Lung microvascular endothelial cell (primary cell): ENCODE data around the gene MLXIP. TPM values are rescaled to one million over a fixed set of nuclear protein-coding genes. Genes with fewer than 3 reads are reported as not detected.
A peak's percentile ranks its signal among the peaks of the same experiment; 100 is the strongest.

Source experiments
- DNase-seq, 2 donors: peaks; one replicate each; pipeline versions ENCODE4 v3.0.0 to v3.0.0-alpha.2; 2010; ENCODE audit warnings: low read depth in 2 of 2
- total RNA-seq: library from RNA; depleted of rRNA; stranded (reverse); fragments of >200 nt; gene quantifications from 2 replicates; pipeline ENCODE4 v1.2.1, GENCODE V29; 2014

Gene MLXIP
- total RNA-seq, 1 donor from 2014 or later = 20.0 TPM

DNA sequence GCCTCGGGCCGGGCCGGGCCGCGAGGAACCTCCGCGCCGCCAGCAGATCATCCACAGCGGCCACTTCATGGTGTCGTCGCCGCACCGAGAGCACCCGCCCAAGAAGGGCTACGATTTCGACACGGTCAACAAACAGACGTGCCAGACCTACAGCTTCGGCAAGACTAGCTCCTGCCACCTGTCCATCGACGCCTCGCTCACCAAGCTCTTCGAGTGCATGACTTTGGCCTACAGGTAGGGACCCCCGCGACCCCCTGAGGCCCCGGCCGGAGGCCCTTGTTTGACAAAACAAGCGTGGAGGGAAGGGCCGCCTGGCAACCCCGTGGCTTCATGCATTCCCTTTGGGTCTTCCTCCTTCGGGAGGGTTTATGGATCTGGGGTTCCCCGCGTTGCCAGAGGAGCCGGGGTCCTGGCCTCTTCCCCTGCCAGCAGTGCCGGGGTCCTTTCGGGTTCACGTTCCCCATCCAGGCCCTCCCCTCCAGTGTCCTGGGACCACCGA is 526 bp downstream of the MLXIP start:
- DNase-seq = peak; percentile 38 to 41

DNA sequence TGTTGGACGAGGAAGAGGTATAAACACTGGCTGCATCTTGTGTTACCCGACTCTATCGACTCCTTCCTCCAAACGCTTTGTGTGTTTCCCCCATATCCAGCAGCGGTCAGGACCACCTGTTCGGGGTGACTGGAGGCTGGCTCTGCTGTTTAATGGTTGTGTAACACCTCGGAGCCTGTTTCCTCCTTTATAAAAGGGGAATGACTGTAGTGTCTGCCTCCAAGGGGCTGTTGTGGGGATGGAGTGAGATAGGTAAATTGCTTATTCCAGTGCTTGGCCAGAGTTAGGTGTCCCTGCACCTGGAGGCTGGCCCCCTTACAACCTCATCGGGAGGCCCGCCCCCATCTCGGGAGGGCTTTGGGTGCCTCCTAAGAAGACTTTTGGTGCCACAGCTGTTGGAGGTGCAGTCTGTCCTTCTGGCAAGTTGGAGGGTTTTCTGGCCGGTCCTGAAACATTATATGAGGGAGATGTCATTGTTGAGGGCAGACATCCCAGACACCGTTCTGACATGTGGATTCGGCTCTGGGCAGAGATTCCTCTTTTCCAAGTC is 1.1 kb downstream of the MLXIP start:
- peak in 1 of 2 donors; percentile 30 for DNase-seq

DNA sequence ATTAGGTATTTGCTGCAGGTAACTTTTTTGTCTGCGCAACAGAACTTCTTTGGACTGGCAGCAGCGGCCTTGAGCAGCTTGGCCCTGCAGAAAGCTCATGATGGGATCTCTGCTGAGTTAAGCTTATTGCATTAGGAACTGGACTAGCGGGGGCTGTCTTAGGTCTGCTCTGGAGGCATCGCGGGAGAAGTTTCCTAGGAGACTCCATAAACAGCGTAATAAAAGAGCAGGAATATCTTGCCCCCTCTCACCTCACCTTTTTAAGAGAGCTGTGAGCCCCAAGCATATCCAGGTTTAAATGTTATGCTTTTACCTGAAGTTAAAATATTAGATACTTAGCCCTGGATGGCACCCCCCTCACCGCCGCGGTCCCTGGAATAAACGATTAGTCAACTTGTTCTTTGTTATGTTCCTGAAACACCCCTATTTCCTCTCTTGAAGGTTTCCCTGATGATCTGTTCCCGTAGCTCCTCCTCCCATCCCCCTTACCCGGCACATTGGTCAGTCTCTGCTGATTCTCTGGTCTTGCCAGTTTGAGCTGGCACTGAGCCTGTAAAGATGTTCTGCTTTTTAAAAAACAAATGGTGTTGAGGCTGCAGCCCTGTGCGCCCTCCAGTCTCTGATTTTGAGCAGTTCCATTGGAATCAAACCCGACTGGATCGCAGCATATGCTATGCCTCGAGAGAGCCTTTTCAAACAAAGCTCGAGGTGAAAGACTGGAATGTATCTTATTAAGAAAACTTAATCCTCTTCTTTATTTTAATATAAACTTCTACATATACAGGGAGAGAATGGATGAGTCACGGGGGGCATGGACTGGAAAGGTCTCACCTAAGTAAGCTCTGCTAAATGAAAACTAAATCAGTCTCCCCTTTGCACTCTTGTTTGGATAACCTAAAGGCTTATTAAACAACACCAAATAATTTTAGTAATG is 1.9 kb downstream of the MLXIP start:
- DNase-seq = peak; percentile 77 to 92

DNA sequence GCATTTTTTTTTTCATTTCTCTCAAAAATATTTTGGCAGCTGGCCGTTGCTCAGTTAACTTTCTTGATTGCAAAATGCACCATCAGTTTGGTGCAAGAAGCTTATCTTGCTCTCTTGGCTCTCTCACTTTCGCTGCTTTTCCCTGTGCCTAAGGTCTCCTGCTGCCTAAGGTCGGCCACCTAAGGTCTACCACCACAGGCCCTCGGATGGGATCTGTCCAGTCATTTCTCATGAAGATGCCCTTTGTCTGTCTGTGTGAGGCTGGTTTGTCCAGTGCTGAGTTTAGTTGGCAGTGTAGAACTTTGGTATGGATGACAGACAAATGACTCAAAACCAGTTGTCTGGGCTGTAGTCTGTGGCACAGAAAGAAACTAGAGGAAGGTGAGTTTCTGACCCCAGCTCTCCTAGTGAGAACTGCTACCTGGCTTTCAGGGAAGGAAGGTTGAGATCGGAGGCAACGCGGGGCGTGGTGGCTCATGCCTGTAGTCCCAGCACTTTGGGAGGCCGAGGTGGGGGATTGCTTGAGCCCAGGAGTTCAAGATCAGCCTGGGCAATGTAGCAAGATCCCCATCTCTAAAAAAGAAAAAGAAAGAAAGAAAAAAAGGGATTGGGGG is 2.6 kb downstream of the MLXIP start:
- peak in 1 of 2 donors; percentile 40 for DNase-seq

DNA sequence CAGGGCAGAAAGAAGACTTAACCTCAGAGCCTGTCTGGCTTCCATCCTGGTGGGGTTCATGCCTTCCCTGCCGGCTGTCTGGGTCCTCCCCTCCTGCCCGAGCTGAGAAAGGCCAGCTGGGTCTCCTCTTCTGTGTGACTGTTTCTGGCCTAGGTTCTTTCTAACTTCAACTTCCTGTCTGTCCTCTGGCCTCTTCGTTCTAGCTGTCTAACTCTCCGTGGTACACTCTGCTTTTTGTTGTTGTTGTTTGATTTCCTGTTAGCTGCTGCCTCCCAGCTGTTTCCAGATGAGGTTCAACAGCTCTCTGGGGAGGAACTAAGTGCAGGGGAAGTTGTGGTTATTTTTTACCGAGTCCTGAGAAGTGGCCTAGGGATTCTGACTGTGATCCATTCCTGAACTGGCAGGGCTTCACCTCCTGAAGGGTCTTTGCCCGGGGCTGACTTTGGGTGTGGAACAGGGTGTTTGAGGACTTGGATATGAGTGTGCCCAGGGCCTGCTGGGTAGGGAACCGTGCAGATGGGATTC is 3.2 kb downstream of the MLXIP start:
- peak; percentile 36 to 64 for DNase-seq

DNA sequence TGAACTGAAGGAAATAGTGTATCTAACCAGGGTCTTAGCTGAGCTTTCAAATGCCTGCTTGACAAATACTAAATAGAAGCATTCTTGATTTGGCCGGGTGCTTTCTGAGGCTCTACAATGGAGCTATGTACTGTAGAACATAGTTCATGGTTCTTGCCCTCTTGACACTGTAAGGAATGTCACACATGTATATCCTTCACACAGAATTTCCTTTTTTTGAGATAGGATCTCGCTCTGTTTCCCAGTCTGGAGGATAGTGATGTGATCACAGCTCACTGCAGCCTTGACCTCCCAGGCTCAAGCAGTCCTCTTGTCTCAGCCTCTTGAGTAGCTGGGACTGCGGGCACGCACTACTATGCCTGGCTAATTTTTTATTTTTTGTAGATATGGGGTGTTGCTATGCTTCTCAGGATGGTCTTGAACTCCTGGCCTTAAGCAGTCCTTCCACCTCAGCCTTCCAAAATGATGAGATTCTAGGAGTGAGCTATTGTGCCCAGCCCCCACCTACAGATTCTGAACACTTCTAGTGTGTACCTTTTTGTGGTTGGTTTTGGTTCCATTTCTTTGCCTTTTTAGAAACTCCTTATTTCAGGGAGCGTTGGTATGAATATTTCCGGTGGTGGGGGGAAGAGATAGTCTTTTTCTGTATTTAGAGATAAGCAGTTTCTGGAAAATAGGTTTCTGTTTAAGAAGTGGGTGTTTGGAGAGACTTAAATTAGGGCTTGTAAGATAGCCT is 4.2 kb downstream of the MLXIP start:
- DNase-seq = no peak

DNA sequence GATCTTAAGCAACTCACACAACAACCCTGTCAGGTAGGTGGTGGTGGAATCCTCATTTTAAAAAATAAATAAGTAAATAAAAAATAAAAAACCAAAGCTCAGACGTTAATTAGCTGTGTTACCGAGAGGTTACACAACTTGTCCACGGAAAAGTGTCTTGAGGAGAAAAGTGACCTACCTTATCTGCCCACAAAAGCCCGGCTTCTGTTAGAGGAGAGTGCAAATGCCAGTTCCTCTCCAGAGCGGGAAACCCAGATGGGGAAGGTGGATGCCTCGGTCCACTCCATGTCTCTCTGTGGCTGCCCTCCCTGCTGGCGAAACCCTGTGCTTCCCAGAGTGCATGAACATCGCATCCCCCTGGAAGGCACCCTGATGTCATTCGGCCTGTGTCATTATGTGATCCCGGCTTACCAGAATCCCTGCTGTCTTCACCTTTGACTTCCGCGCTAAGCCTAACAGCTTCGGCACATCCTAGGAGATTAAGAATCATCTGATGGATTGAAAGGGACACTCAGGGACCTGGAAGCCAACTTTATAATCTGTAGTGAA is 6.4 kb downstream of the MLXIP start:
- DNase-seq = no peak

DNA sequence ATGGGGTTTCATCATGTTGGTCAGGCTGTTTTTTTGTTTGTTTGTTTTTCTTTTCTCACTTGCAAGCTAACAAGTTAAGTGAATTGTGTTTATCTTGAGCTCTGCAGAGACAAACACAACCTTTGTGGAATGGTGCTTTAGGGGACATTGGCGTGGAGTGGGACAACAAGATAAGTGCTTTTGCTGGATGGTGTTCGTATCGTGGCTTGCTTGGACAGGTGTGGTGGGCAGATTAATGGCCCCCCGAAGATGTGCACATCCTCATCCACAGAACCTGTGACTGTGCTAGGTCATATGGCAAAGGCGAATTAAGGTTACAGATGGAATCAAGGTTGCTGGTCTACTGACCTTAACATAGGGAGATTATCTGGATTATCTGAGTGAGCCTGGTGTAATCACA is 7.0 kb downstream of the MLXIP start:
- DNase-seq = no peak

DNA sequence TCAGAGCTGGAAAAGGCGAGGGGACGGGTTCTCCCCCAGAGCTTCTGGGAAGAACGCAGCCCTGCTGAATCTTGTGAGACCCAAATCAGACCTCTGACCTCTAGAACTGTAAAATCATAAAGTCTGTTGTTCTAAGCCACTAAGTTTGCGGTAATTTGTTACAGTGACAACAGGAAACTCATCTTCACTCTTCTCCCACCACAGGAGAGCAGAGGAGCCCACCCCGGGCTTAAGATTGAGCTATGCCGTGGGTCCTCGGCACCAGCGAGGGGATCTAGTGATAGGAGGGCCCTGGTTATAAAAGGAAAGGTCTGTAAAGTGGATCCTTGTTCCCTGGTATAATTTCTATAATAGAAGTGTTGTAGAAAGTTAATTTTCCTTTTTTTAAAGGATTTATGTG is 7.6 kb downstream of the MLXIP start:
- DNase-seq = no peak

DNA sequence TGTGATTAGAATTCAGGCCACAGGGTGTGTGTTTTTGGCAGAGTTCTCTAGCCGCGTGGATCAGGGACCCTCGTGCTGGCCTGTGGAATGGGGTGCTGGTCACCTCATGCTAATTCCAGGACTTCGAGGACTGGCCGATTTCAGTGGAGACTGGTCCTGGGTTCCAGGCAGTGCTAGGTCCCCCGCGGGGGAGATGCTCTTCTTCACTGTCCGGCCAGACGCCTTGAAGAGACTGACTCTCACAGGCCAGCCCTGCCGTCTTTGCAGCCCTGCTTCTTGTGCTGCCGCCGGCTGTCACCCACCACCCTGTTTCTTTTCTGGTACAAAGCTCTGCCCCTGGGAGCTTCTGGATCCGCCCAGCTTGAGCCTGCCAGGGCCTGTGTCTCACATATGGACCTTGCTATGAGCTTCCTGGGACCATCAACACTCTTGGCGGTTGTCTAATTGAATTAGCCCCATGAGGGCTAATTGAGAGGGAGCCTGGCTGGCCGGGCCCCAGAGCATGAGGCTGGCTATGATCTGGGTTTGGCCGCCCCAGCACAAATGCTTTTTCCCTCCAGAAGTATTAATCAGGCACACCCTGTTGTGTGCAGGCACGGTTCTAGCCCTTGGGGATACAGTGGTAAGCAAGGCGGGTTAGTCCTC is 8.2 kb downstream of the MLXIP start:
- no peak for DNase-seq

DNA sequence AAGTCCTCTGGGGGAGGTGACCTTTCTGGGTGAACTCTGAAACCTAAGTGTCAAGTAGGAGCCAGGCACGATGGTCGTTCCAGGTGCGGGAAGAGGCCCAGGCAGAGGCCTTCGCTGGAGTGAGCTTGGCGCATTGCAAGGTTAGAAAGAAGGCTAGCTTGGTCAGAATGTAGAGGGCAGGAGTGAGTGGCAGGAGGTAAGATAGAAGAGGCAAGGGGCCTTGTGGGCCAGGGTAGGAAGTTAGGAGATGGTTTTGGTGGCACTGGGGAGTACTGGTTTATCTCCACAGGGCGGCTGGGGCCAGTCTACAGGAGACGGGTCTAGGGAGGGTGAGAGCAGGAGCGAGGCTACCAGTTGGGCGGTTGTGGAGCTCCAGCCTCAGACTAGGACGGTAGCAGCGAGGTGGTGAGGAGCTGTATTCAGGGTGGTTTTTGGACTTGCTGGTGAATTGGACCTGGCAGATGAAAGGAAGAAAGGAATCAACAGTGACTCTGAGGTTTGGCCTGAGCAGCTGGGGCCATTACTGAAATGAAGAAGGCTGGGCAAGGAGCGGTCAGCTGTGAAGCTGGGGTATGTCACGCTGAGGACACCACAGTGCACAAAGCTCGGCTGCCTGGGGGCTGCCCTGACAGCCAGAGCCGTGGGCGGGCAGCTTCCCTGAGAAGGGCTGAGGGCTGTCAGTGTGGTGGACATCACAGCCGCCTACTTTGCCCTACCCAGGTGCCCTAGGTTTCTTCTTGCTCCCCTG is 9.0 kb downstream of the MLXIP start:
- no peak for DNase-seq

DNA sequence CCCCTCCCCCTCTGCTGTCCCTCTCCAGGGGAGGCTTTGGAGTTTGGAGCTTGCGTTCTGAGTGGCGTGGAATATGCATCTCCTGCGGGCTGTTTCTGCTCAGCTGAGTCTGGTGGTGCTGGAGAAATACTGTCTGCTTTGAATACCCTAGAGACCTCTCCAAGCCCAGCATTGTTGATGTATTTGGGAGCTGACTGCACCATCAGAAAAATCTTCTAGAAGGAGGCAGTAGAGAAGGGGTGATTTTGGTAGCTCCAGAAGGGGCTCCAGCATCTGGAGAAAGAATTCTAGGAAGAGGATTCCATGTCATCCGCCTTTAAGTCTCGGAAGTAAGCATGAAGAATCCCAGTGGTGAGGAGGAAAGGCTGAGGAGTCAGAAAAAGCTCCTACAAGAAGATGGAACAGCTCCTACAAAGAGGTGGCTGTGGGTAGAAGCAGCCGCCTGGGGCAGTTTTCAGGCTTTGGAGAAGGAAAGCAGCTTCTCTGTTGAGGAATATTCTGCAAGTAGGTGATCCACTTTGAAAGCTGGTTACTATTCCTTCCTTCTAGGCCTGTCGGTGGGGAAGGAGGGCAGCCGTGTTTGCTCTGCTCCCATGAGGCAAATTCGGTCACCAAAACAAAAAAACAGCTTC is 9.7 kb downstream of the MLXIP start:
- DNase-seq = no peak

DNA sequence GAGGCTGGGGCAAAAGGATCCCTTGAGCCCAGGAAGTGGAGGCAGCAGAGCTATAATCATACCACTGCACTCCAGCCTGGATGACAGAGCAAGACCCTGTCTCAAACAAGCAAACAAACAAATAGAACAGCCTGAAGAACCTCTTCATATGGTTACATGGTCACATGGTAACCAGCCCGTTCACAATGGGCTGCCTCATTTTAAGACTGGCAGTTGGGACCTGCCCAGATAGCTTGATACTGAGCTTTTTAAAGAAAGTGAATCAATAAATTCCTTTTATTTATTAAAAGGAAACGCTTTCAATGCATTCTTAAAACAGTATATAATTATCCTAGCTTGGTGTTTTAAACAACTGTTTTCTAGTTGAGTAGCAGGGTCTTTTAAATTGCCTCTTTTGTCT is 10.5 kb downstream of the MLXIP start:
- no peak for DNase-seq

DNA sequence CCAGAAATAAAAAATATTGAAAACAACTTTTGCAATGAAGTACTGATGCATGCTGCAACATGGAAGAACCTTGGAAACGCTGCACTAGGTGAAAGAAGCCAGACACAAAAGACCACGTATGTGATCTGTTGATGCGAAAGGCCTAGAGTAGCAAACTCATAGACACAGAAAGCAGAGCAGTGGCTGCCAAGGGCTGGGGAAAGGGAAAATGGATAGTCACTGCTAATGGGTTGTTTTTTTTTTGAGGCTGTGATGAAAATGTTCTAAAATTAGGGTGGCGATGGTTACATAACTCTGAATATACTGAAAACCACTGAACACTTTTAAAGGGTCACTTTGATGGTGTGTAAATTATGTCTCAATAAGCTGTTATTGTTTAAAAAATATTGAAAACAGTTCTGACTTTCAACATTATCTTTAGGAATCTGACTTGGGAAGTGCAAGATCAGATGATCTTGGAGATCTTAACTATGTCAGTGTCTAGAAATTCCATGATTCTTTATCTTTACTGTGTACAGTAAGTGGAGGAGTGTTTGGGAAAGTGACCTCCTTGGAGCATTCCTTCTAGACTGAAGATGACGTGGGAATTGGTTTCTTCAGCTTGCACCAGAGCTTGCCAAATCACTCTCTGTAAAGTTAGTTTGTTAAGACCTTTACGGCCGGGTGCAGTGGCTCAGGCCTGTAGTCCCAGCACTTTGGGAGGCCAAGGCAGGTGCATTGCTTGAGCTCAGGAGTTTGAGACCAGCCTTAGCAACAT is 12.4 kb downstream of the MLXIP start:
- DNase-seq = no peak

DNA sequence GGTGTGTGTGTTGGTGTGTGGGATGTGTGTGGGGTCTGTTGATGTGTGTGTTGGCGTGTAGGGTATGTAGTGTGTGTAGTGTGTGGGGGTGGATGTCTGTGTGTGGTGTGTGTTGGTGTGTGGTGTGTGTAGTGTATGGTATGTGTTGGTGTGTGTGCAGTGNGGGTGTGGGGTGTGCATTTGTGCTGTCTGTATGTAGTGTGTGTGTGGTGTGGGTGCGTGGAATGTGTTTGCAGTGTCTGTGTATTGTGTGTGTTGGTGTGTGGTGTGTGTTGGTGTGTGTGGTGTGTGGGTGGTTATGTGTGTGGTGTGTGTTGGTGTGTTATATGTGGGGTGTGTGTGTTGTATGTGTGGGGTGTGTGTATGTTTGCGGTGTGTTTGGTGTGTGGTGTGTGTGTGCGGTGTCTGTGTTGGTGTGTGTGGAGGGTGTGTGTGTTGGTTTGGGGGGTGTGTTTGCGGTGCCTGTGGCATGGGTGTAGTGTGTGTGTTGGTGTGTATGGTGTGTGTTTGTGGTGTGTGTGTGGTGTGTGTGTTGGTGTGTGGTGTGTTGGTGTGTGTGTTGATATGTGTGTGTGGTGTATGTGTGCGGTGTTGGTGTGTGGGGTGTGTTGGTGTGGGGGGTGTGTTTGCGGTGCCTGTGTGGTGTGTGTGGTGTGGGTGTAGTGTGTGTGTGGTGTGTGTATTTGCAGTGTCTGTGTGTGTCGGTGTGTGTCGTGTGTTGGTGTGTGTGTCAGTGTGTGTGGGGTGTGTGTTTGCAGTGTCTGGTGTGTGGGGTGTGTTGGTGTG is 14.7 kb downstream of the MLXIP start:
- DNase-seq = no peak

DNA sequence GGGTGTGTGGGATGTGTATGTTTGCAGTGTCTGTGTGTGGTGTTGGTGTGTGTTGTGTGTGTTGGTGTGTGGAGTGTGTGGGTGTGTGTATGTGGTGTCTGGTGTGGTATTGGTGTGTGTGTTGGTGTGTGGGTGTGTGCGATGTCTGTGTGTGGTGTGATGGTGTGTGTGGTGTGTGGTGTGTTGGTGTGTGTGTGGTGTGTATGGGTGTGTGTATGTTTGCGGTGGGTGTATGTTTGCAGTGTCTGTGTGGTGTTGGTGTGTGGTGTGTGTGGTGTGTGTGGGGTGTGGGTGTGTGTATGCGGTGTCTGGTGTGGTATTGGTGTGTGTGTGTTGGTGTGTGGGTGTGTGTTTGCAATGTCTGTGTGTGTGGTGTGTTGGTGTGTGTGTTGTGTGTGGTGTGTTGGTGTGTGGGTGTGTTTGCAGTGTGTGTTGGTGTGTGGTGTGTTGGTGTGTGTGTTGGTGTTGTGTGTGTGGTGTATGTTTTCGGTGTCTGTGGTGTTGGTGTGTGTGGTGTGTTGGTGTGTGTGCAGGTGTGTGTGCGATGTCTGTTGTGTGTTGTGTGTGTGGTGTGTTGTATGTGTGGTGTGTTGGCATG is 15.7 kb downstream of the MLXIP start:
- DNase-seq = no peak
